Muscle of arm (tissue), 12 donors: ENCODE data around the gene DENND5B. TPM values are rescaled to one million over a fixed set of nuclear protein-coding genes. Genes with fewer than 3 reads are reported as not detected.

ENCODE experiments used
- DNase-seq: peaks from one replicate; pipeline ENCODE4 v3.0.0-alpha.2; 2013
- polyA plus RNA-seq, 12 donors: library from polyadenylated mRNA; unstranded; fragments of 120-200 nt; gene quantifications; one replicate each; pipeline ENCODE4 v1.2.1, GENCODE V29; 2013; ENCODE audit not compliant: insufficient read length in 12 of 12

The DENND5B gene
- polyA plus RNA-seq, 12 donors, result 9.1 to 32.5 (median 21.0) TPM; not detected in 1

GRCh38 chr12:31471823-31472222 is 119.1 kb downstream of the DENND5B start:
- DNase-seq, result no peak

GRCh38 chr12:31471051-31471450 is 119.9 kb downstream of the DENND5B start:
- no peak for DNase-seq

GRCh38 chr12:31470459-31470858 is 120.5 kb downstream of the DENND5B start:
- no peak for DNase-seq

DNA sequence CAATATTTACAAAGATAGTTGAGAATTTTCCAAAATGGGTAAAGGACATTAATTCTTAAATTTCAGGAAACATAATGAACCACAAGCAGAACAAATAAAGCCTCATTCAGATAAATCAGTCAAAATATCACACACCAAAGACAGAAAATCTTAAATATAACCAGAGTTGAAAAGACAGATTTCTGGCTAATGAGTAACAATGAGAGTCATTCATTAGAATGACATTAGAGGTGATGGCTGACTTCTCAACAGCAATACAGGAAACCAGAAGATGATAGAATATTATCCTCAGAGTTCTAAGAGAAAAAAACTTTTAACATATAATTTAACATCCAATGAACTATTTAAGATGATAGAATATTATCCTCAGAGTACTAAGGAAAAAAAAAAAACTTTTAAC is 124.2 kb downstream of the DENND5B start:
- no peak for DNase-seq

- DNase-seq, result no peak
Measured at GRCh38 chr12:31465002-31465401, 125.9 kb downstream of the DENND5B start.

- DNase-seq, result no peak
Measured at GRCh38 chr12:31460024-31460423, 130.9 kb downstream of the DENND5B start.

DNA sequence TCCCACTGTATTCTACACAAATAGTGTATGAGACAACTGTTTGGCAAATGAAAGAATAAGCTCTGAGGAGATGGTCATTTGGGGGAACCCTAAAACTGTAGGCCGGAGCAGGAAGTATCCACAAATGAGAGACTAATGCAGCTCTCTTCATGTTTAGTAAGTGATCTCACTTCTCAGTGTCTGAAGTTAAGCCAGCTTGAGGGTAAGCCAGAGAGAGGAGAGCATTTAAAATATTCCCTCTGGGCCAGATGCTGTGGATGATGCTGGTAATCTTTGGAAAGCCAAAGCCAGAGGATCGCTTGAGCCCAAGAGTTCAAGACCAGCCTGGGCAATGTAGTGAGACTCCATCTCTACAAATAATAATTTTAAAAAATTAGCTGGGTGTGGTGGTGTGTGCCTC is 134.4 kb downstream of the DENND5B start:
- DNase-seq, result no peak

DNA sequence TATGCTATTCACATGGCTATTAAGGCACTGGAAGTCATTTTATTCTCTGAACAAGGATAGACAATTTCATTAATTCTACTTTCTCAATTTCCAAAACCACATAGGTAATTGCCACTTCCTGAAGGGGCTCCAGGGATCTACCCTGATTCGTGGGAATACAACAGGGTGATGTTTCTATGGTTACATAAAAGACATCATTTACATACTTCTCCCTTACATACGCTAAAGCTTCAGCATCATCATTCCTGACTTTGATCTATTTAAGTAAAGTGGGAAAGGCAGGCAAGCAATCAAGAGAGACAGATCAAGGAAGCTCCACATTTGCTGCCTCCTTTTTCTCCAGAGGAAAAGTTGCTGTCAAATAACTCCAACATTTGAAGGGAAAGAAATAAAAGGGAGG is 146.2 kb downstream of the DENND5B start:
- DNase-seq, result no peak

GRCh38 chr12:31440586-31440985 is 150.3 kb downstream of the DENND5B start:
- no peak for DNase-seq

GRCh38 chr12:31440134-31440533 is 150.8 kb downstream of the DENND5B start:
- DNase-seq, result no peak

DNA sequence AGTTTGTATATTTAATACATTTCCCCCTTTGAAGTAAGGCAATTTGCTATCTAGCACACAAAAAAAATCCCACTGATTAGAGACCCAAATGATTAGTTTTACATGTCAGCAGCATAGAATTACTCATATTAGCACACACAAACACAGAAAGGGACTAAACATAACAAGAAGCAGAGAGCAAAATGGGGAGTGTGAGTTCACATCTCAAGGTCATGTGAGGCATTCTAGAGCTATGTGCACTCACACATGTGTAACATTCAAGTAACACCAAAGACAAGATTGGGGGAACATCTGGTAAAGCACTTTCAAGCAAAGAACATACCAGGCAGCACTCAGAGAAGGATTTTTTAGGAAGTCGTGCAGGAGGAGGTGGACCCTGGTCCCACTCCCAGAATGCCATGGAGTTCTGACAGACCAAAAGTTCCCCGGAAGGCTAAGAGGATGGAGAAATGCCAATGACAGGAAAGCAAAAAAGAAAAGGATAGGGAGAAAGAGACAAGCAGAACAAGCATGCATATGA is 159.2 kb downstream of the DENND5B start:
- peak; percentile 19 for DNase-seq

DNA sequence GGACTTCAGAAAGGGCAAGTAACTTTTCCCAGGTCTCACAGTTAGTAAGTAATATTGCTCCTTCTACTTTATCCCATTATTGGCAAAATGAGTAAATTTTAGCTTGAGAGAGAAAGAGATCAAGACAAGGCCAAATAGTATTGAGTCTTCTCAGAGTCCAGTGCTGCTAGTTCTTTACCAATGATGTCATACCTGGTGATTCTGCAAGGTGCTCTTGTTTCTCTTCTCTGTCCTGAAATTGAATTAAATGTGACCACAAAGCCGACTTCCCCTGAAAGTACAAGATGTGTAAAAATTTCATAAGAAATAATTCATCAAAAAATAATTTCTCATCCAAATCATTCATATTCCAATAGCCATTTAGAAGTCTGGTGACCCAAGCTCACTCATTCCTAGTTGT is 167.5 kb downstream of the DENND5B start:
- DNase-seq, result no peak

DNA sequence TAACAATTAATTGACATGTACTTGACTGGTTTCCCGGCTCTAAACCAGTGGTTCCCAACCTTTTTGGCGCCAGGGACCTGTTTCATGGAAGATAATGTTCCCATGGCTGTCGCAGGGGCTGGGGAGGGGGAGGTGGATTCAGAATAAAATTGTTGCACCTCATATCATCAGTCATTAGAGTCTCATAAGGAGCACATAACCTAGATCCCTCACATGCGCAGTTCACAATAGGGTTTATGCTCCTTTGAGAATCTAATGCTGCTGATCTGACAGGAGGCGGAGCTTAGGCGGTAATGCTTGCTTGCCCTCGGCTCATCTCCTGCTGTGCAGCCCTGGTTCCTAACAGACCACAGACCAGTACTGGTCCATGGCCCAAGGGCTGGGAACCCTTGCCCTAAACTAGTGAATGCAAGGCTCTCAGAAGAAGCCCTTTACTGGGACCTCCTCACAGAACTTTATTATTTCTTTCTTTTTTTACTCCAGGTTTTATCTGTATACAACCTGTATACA is 178.6 kb downstream of the DENND5B start:
- no peak for DNase-seq

GRCh38 chr12:31408763-31409162 is 182.2 kb downstream of the DENND5B start:
- DNase-seq, result no peak

DNA sequence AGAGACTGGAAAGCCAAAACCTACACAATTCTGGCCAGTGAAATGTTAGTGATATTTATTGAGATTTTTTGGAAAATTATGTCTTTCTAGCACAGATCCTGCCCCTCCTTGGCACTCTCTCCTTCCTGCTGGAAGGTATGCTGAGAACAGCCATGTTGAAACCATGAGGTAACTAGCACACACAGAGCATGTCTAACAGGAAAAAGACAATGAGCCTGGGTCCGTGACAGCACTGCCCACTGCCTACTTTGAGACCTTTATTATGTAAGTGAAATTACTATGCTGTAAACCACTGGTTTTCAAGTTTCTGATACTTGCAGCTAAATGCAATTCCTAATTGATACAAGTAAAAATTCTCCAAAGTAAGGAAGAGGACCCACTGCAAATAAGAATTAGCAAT is 183.4 kb downstream of the DENND5B start:
- no peak for DNase-seq

- no peak for DNase-seq
Measured at GRCh38 chr12:31406345-31406744, 184.6 kb downstream of the DENND5B start.

- DNase-seq, result no peak
Measured at GRCh38 chr12:31405021-31405420, 185.9 kb downstream of the DENND5B start.

DNA sequence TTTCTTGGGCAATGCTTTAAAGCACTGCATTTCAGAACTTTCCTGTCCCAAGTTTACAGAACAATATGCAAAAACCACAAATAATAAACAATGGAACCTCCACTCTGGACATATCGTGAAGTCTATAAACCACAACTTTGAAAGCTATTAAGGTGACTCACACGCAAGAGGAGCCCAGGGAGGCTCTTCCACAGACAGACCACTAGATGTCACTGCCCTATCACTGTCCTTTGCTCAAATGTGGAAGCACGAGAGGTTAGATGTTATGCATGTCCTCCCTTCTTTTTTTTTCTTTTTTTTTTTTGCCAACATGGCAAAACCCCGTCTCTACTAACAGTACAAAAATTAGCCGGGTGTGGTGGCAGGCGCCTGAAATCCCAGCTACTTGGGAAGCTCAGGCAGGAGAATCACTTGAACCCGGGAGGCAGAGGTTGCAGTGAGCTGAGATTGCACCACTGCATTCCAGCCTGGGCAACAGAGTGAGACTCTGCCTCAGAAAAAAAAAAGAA is 187.8 kb downstream of the DENND5B start:
- DNase-seq, result peak; percentile 81

- no peak for DNase-seq
Measured at GRCh38 chr12:31393004-31393550, 197.9 kb downstream of the DENND5B start.

GRCh38 chr12:31390991-31391390 is 199.9 kb downstream of the DENND5B start:
- DNase-seq, result no peak

DNA sequence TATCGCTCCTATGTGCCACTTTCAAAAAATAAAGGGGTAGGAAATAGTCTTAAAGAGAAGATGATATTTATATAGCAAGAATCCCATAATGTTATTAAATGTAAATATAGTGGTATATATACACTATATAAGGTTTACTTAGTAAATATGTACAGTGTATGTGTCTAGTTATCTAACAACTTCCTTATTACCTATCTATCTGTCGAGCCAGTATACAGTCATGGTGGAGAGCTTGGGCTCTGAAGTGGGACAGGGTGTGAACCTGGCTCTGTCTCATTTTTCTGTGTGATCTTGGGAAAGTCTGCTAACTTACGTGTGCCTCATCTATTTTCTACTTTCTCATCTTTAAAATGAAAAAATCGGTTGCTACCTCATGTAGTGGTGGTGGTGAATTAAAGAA is 202.2 kb downstream of the DENND5B start:
- DNase-seq, result no peak

DNA sequence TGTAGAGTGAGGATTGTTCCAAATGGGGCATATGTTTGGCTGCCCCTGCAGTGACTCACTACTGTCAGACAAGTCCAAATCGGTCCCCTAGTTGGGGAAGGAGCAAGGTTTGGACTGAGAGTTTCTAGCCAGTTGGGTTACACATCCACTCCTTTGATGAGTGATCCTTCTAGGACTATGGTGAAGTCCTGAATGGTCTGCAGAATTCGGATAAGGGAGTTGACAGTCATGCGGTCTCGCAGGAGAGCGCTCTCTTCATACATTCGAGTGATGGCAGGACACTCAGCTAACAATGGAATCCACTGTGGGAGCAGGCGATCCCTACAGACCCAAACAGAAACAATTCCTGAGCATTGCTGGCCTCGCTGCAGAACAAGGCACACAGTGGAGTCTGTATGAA is 203.5 kb downstream of the DENND5B start:
- no peak for DNase-seq

DNA sequence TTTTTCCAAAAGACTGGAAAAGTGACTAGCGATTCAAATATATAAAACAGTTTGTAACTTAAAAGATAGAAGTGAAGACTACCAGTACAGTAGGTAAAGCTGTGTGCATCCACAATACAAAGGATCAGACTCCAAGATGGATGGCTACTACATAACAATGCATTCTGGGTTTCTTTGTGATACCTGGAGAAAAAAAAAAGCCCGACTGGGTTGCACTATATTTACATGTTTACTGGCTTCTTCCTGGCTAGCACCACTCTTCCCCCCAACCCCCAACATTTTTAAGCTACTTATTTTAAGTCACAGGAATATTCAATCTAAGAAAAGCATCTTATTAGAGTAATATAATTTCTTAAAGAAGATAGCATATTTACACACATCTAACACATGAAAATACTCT is 203.9 kb downstream of the DENND5B start:
- no peak for DNase-seq

- DNase-seq, result no peak
Measured at GRCh38 chr12:31386364-31386777, 204.6 kb downstream of the DENND5B start.
